HG03432 (cell line): Measurements from ENCODE around the gene CD70.
"Not testable (repeated sequence)": the region's sequence is repeated elsewhere in the genome, so short reads cannot be mapped to it uniquely, and the experiment has no call there.

Experiments used
- ATAC-seq: cut with Tn5 transposase; IDR thresholded peaks from one replicate; pipeline ENCODE4 v1.9.1; 2021; ENCODE audit warnings: mild to moderate bottlenecking, moderate library complexity; ENCODE audit not compliant: unreplicated experiment

Gene CD70

GRCh38 chr19:6590827-6591319 lies at the start of gene CD70:
CD70 (minus strand) TSS chr19:6591150; CDS start chr19:6591002, 148 bp downstream.
- peak; percentile 58 for ATAC-seq

- not testable (repeated sequence) for ATAC-seq
These were observed 49.4 kb upstream of the CD70 start for GRCh38 chr19:6640333-6640732.

GRCh38 chr19:6639439-6639838 lies 48.5 kb upstream of the CD70 start:
- no peak for ATAC-seq

- ATAC-seq, result not testable (repeated sequence)
These were observed 42.5 kb upstream of the CD70 start for GRCh38 chr19:6633456-6633813.

GRCh38 chr19:6632747-6633455 lies 42.0 kb upstream of the CD70 start:
- ATAC-seq, result not testable (repeated sequence)

GRCh38 chr19:6632002-6632621 lies 41.2 kb upstream of the CD70 start:
- no peak for ATAC-seq

- ATAC-seq, result no peak
These were observed 35.8 kb upstream of the CD70 start for GRCh38 chr19:6626764-6627163.

GRCh38 chr19:6617374-6617773 lies 26.4 kb upstream of the CD70 start:
- ATAC-seq, result no peak

- ATAC-seq, result no peak
These were observed 25.1 kb upstream of the CD70 start for GRCh38 chr19:6616011-6616410.

- no peak for ATAC-seq
These were observed 22.8 kb upstream of the CD70 start for GRCh38 chr19:6613711-6614110.

GRCh38 chr19:6610934-6611852 lies 20.2 kb upstream of the CD70 start:
- no peak for ATAC-seq

GRCh38 chr19:6608940-6609339 lies 18.0 kb upstream of the CD70 start:
- ATAC-seq, result no peak

- ATAC-seq, result not testable (repeated sequence)
These were observed 17.2 kb upstream of the CD70 start for GRCh38 chr19:6608146-6608545.

- not testable (repeated sequence) for ATAC-seq
These were observed 15.5 kb upstream of the CD70 start for GRCh38 chr19:6606276-6607070.

- ATAC-seq, result no peak
These were observed 14.0 kb upstream of the CD70 start for GRCh38 chr19:6604906-6605305.

- no peak for ATAC-seq
These were observed 11.8 kb upstream of the CD70 start for GRCh38 chr19:6602729-6603114.

- ATAC-seq, result peak; percentile 69
These were observed 10.6 kb upstream of the CD70 start for GRCh38 chr19:6601537-6602052.

GRCh38 chr19:6600951-6601536 lies 10.1 kb upstream of the CD70 start:
- ATAC-seq, result not testable (repeated sequence)

- no peak for ATAC-seq
These were observed 9.0 kb upstream of the CD70 start for GRCh38 chr19:6599866-6600454.
